HG02852 (cell line): ENCODE measurements around the gene NHEJ1.

Experiments
- ATAC-seq: cut with Tn5 transposase; IDR thresholded peaks from one replicate; pipeline ENCODE4 v1.9.1; 2021; ENCODE audit warnings: mild to moderate bottlenecking, moderate library complexity; ENCODE audit not compliant: unreplicated experiment

NHEJ1 gene

GRCh38 chr2:219094171-219094570, 66.4 kb downstream of the NHEJ1 start:
- ATAC-seq, result no peak

- ATAC-seq, result no peak
Observed at GRCh38 chr2:219090436-219091299, 69.9 kb downstream of the NHEJ1 start.

- no peak for ATAC-seq
Observed at GRCh38 chr2:219089330-219089729, 71.3 kb downstream of the NHEJ1 start.

- ATAC-seq, result no peak
Observed at GRCh38 chr2:219087848-219088247, 72.8 kb downstream of the NHEJ1 start.

GRCh38 chr2:219087361-219087760, 73.3 kb downstream of the NHEJ1 start:
- ATAC-seq, result no peak

GRCh38 chr2:219086196-219086595, 74.4 kb downstream of the NHEJ1 start:
- ATAC-seq, result no peak

- no peak for ATAC-seq
Observed at GRCh38 chr2:219084791-219085190, 75.8 kb downstream of the NHEJ1 start.

GRCh38 chr2:219082332-219082958, 78.2 kb downstream of the NHEJ1 start:
- ATAC-seq, result no peak

- no peak for ATAC-seq
Observed at GRCh38 chr2:219081701-219082331, 78.8 kb downstream of the NHEJ1 start.

- ATAC-seq, result no peak
Observed at GRCh38 chr2:219081096-219081495, 79.5 kb downstream of the NHEJ1 start.

GRCh38 chr2:219079417-219079816, 81.2 kb downstream of the NHEJ1 start:
- ATAC-seq, result no peak

- ATAC-seq, result no peak
Observed at GRCh38 chr2:219078951-219079350, 81.7 kb downstream of the NHEJ1 start.

GRCh38 chr2:219078126-219078525, 82.5 kb downstream of the NHEJ1 start:
- no peak for ATAC-seq

- no peak for ATAC-seq
Observed at GRCh38 chr2:219076253-219076652, 84.4 kb downstream of the NHEJ1 start.

GRCh38 chr2:219073413-219074129, 87.0 kb downstream of the NHEJ1 start:
- no peak for ATAC-seq

- no peak for ATAC-seq
Observed at GRCh38 chr2:219072741-219073250, 87.8 kb downstream of the NHEJ1 start.

- no peak for ATAC-seq
Observed at GRCh38 chr2:219071131-219071816, 89.3 kb downstream of the NHEJ1 start.

- no peak for ATAC-seq
Observed at GRCh38 chr2:219065484-219065883, 95.1 kb downstream of the NHEJ1 start.

GRCh38 chr2:219062081-219062480, 98.5 kb downstream of the NHEJ1 start:
- ATAC-seq, result no peak
